Right hindlimb (tissue), 1 donor: ENCODE measurements around the gene MAPK8IP2.

Experiments
- DNase-seq: peaks from one replicate; pipeline ENCODE4 v3.0.0-alpha.2; 2018

Gene MAPK8IP2

DNA sequence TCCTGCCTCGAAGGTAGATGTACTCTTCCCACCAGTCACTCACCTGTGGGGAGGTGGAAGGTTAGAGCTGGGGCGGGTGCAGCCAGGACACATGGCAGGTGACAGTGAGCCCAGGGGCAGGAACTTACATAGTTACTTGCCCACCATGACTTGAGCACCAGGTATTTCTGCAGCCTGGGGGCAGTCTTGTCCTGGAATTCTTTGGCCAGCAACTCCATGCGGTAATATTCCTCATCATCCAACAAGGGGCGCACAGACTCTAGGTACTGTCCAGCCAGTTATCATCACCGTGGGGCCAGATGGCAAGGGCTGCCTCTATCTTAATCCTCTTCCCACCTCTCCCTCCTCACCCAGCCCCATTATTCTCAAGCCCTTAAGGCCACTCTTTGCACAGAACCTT is 24.5 kb upstream of the MAPK8IP2 start:
- DNase-seq: no peak

- DNase-seq: no peak
These were observed 23.5 kb upstream of the MAPK8IP2 start for GRCh38 chr22:50576806-50577696.

GRCh38 chr22:50577697-50577986 is 23.0 kb upstream of the MAPK8IP2 start:
- no peak for DNase-seq

DNA sequence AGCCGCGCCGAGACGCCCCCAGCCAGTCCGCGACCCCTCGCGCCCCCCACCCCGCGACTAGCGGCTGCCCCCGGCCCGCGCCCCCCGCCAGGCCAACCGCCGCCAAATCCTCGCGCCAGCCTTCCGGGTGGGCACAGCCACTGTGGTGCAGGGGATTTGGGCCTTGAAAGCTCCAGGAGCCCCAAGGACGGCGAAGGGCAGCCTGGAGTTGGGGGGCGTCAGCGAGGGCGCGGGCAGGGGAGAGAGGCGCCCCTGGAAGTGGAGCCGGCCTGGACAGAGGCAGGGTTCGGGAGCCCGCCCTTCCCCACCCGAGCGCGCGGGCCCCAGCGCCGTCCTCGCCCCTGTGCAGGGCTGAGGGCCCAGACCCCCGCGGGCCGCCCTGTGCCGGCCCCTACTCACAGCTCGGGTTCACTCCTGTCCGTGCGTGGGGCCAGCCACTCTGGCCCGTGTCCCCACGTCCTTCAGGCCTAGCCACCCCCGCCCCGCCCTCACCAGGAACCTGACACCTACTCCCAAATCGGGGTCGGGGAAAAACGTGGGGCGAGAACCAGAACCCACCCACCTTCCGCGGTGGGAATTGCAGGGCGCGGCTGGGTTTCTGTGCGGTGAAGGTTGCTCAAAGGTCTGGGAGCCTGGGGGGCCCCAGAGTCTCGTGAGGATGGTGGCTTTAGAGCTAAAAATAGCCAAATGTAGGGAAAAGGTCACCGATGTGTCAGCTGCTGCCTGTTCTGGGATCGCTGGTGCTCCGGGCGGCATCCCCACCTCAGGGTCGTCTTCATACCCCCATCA is 22.4 kb upstream of the MAPK8IP2 start, which contains the start of gene CPT1B:
CPT1B (minus strand) TSS at position 441 of the 789 bp plus-strand sequence. CDS start 512 bp downstream, outside the sequence.
- DNase-seq: no peak

GRCh38 chr22:50578776-50579310 is 21.8 kb upstream of the MAPK8IP2 start:
- DNase-seq: no peak

DNA sequence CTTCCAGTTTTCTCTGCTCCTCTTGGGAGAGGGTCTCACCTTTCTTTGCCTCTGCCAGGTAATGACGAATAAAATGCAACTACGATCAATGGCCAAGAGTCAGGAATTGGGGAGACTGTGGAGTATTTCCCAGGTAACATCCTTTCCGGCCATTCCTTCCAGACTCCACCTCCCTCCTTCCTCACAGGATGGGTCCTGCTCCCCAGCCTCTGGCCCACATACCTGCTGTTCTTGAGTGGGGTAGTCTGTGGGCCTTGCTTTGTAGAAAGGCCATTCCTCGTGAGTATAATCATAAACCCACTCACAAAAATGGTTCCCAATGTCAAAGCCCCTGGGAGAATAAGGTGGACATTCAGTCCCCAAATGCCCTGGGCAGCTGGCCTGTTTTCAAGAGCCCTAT is 20.8 kb upstream of the MAPK8IP2 start:
- no peak for DNase-seq

- no peak for DNase-seq
These were observed 19.3 kb upstream of the MAPK8IP2 start for GRCh38 chr22:50581031-50581949.

DNA sequence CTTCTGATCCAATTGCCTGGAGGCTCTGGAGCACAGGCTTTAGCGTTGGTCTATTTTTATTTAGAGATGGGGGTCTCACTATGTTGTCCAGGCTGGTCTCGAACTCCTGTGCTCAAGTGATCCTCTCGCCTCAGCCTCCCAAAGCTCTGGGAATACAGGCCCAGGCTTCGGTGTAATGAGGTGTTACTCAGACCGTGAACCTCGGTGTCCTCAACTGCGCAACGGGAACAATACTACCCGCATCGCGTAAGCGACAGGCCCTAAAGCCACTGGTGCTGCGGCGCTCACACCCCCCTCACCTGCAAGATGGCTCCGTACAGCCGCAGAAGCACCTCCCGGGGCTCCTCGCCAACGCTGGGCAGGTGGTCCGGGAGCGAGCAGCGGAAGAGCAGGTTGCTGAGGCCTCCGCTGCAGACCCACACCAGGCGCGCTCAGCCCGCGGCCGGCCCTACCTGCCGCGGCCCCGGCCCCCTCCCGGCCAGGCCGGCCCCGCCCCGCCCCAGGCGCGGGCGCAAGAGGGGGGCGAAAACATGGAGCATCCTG is 18.6 kb upstream of the MAPK8IP2 start:
- no peak for DNase-seq

DNA sequence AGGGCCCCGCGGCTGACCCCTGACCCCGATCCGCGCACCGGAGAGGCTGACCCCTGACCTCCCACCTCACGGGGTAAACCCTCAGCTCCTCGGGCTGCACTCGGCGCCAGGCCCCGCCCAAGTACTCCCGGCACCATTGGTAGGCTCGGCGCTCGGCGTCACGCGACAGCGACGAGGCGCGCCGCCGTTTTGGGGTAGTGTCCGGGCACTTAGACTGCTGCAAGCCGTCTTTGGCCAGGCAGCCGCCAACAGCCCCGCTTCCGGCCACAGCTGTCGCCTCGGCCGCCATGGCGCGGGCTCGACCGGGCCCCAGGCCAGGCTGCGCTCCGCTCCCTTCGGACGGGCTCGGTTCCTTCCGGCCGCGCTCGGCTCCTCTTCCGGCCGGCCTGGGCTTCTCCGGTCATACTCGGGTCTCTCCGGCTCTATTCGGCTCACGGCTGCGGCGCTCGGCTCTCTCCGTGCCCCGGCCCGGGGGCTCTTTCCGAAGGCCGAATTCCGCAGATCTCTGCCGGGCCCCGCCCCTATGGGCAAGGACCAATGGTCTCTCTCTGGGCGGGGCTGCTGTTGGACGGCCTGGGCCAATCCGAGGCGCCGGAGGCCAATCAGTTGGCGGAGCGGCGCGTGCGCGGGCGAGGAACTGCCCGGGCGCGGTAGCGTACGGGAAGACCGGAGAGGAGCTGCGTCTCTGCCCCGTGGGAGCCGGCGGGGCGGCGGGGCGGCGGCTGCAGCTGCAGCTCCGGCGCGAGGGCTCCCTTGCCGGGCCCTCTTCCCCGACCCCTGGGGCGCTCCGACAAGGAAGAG is 17.9 kb upstream of the MAPK8IP2 start, which contains the start of gene CHKB:
CHKB (minus strand) TSS at position 357 of the 801 bp plus-strand sequence; CDS start at position 289, 68 bp downstream.
- peak; percentile 99 for DNase-seq

GRCh38 chr22:50583294-50583861 is 17.2 kb upstream of the MAPK8IP2 start:
- DNase-seq: no peak

DNA sequence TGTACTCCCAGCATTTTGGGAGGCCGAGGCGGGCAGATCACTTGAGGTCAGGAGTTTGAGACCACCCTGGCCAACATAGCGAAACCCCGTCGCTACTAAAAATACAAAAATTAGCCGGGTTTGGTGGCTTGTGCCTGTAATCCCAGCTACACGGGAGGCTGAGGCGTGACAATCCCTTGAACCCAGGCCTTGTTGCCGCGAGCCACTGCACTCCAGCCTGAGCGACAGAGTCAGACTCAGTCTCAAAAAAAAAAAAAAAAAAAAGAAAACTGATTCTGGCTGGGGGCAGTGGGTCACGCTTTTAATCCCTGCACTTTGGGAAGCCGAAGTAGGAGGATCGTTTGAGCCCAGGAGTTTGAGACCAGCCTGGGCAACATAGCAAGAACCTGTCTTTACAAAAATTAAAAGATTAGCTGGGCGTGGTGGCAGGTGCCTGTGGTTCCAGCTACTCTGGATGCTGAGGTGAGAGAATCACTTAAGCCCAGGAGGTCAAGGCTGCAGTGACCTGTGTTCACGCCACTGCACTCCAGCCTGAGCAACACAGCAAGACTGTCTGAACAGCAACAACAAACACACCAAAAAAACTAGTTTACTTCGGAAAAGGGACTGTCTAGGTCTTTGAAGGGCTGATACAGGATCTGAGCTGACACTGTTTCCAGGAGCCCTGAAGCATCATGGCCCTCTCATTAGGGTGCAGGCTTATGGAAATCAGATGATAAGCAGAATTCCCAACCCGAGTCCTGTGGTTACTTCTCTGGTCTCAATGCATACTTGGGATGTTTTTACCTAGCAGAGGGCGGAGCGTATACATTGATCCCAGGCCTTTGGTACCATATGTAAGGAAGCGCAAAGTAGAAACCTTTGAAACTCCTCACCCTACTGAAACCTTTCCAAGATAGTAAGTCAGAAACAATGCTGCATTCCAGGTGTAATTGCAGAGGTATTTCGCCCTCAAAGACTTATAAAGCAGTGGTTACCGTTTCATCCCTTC is 16.2 kb upstream of the MAPK8IP2 start:
- DNase-seq: no peak

GRCh38 chr22:50585238-50585637 is 15.4 kb upstream of the MAPK8IP2 start:
- no peak for DNase-seq

- DNase-seq: no peak
These were observed 14.8 kb upstream of the MAPK8IP2 start for GRCh38 chr22:50585781-50586180.

DNA sequence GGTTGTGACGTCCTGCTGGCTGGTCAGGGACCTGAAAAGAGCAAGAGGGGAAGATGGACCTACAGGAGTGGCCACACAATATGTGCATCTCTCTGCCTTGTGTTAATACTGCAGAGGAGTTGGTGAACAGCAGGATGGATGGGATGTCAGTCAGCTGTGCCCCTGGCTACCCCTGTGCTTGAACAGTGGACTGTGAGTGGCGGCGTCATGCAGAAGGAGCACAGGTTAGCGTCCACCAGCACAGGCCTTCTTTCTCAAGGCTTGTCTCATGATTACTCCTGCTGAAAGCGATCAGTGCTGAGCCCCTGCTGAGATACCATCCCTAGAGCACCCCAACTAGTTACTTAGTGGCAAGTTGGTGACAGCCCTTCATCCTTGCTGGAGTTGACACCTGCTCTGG is 14.2 kb upstream of the MAPK8IP2 start:
- DNase-seq: no peak

DNA sequence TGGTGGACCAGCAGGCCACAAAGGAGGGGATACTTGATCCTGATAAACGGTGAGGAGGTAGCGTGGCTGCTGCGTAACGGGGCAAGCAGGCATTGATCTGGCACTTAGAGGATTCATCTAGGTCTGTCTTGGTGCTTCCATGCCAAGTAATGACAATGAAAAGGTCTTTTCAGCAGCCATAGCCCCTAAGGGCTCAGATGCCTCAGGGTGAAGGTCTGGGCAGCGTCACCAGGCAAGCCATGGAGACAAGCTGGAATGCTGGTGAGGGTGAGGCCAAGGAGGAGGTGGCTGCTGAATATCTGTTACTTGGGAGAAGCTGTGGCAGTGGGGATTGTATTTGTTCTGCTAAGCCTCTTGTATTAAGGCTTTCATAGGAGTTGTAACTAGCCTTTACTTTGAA is 13.2 kb upstream of the MAPK8IP2 start:
- no peak for DNase-seq

GRCh38 chr22:50595189-50595588 is 5.4 kb upstream of the MAPK8IP2 start:
- DNase-seq: no peak

- DNase-seq: no peak
These were observed 3.5 kb upstream of the MAPK8IP2 start for GRCh38 chr22:50597097-50597496.

GRCh38 chr22:50599816-50600455 is 657 bp upstream of the MAPK8IP2 start:
- DNase-seq: peak; percentile 74
